Measurements from ENCODE around the gene EPOP.

- TF ChIP-seq CTCF (conservative IDR thresholded peaks at IDR 0.05; ENCODE audit: low read length) (no peak), EZH2phosphoT487 (IDR thresholded peaks at IDR 0.05; ENCODE audit: borderline replicate concordance, low read depth, low read length) (no peak)
Measured at GRCh38 chr17:38690386-38690785, 15.6 kb upstream of the EPOP start.

Measured in OCI-LY7 (cell line).